Gastrocnemius medialis (tissue), 4 donors: ENCODE measurements around the gene APOL5. TPM values are rescaled to one million over a fixed set of nuclear protein-coding genes. Genes with fewer than 3 reads are reported as not detected.

Experiments
- ATAC-seq, 2 donors: fragments of 150-250 bp; one replicate each; pipeline ENCODE4 v1.9.1; 2016
- DNase-seq, 2 donors: peaks; one replicate each; pipeline ENCODE4 v3.0.0-alpha.2; 2019
- H3K27ac ChIP-seq, 4 donors: fragments of 200-600 bp; sonication (generic); 1 replicate in 1 of 4; 2 replicates in 3 of 4; pipeline ENCODE4 v1.5.1; 2016 to 2018; ENCODE audit warnings: mild to moderate bottlenecking in 2 of 4, moderate library complexity in 1 of 4
- H3K27me3 ChIP-seq, 3 donors: fragments of 200-600 bp; sonication (generic) in 2 of 3; 1 replicate in 1 of 3; 2 replicates in 2 of 3; pipeline versions ENCODE4 v1.5.1 to v1.6.0; 2016 to 2019; ENCODE audit warnings: mild to moderate bottlenecking in 1 of 3, moderate library complexity in 1 of 3
- H3K36me3 ChIP-seq, 2 donors: fragments of 200-600 bp; sonication (generic) in 1 of 2; one replicate each; pipeline ENCODE4 v1.5.1; 2017 to 2018
- H3K4me1 ChIP-seq, 2 donors: fragments of 200-600 bp; sonication (generic) in 1 of 2; one replicate each; pipeline ENCODE4 v1.5.1; 2016 to 2017; ENCODE audit warnings: mild to moderate bottlenecking in 2 of 2
- H3K4me3 ChIP-seq, 4 donors: fragments of 200-600 bp; sonication (generic) in 3 of 4; 1 replicate in 1 of 4; 2 replicates in 3 of 4; pipeline ENCODE4 v1.5.1; 2016 to 2019; ENCODE audit warnings: mild to moderate bottlenecking in 2 of 4
- H3K9me3 ChIP-seq, 3 donors: fragments of 200-600 bp; sonication (generic) in 2 of 3; 1 replicate in 1 of 3; 2 replicates in 2 of 3; pipeline ENCODE4 v1.5.1; 2016 to 2019
- POLR2A ChIP-seq, 2 donors: fragments of 450-650 bp; IDR thresholded peaks; one replicate each; pipeline ENCODE4 v1.6.1; 2017; ENCODE audit warnings: antibody characterized with exemption in 2 of 2, mild to moderate bottlenecking in 2 of 2, moderate library complexity in 2 of 2
- in situ Hi-C, 4 donors: fragments of 200-750 bp; cut with MboI; loops; one replicate each; pipeline versions ENCODE4 v1.15.0 to v1.8.0; 2017; ENCODE audit warnings: low sequenced_read_pairs in 4 of 4
- intact Hi-C: fragments of 100-400 bp; cut with DNase I; formaldehyde crosslinking; loops from one replicate; pipeline ENCODE4 v1.15.1; 2023; ENCODE audit warnings: low total_unique reads
- total RNA-seq, 4 donors: library from RNA; depleted of rRNA; stranded (reverse); fragments of >200 nt; gene quantifications; one replicate each; pipeline versions ENCODE4 v1.1.0 to v1.2.3, GENCODE V29; 2016
- TF ChIP-seq, protein P1 (sequence below), 5 experiments: fragments of 450-650 bp in 3 of 5; fragments of 200-600 bp in 2 of 5; sonication (generic) in 2 of 5; IDR thresholded peaks in 4 of 5; conservative IDR thresholded peaks in 1 of 5; 1 replicate in 4 of 5; 2 replicates in 1 of 5; pipeline ENCODE4 v1.5.1; 2016 to 2019; ENCODE audit warnings: antibody characterized with exemption in 5 of 5, mild to moderate bottlenecking in 3 of 5, moderate library complexity in 3 of 5

The APOL5 gene
- total RNA-seq, 4 donors from 2014 or later, result 0.29 TPM; not detected in 3

DNA sequence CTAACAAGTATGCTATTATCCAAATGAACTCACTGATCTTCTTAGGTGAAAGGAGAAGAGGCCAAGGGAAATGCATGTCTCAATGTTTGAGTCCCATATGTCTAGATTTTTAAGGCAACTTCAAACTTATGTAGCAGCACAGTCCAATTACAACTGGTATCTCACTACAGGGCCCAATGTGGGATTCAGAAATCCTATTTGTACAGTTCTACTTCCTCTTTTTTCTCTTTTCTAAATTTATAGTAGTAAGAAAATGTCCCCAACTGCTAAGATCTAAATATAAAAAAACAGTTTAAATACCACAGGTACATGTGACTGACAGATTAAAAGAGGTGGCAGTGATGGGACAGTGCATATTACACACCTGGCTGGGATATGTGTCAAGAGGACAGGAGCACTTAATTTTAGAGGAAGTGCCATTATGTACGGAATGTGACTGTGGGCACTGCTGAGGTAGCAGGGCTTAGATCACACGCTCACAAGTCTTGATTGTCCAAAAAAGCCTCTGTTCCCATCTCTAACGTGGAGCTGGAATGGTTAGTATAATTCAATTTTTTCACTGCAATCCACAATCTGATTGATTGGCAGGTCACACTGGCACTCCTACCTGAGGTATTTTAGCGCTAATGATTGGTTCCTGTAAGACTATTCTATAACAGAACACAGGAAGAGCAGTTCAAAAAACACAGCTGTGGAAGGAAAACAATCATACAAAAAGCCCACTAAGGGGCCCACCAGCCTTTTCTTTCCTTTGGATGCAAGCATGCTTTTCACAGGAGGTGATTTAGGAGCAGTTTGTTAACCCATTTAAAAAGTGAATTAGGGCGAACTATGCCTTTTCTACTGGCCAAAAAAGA lies 34.6 kb downstream of the APOL5 start:
- Histone ChIP-seq H3K9me3 (no peaks in the 10 kb centered on the region), H3K4me3 (no peak overlapping the region), H3K27me3 (no peaks in the 10 kb centered on the region), H3K36me3 (peaks cover 0 to 7% of the 10 kb centered on the region in 2 donors), H3K27ac (peak overlapping the region; percentile 47 to 71 (median 64)), H3K4me1 (peaks cover 18 to 23% of the 10 kb centered on the region in 2 donors)
- ATAC-seq (peak; percentile 42 to 51), DNase-seq (no peak)
- intact Hi-C loops (no loop called here), in situ Hi-C loops (loop anchor here in 2 of 4 donors (25.0 kb wide), 1 partner anchor 160 kb away; no protein-coding TSS in a partner anchor)
- TF ChIP-seq POLR2A (IDR thresholded peaks at IDR 0.05), result no peak
- TF ChIP-seq, protein P1, sequence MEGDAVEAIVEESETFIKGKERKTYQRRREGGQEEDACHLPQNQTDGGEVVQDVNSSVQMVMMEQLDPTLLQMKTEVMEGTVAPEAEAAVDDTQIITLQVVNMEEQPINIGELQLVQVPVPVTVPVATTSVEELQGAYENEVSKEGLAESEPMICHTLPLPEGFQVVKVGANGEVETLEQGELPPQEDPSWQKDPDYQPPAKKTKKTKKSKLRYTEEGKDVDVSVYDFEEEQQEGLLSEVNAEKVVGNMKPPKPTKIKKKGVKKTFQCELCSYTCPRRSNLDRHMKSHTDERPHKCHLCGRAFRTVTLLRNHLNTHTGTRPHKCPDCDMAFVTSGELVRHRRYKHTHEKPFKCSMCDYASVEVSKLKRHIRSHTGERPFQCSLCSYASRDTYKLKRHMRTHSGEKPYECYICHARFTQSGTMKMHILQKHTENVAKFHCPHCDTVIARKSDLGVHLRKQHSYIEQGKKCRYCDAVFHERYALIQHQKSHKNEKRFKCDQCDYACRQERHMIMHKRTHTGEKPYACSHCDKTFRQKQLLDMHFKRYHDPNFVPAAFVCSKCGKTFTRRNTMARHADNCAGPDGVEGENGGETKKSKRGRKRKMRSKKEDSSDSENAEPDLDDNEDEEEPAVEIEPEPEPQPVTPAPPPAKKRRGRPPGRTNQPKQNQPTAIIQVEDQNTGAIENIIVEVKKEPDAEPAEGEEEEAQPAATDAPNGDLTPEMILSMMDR (IDR thresholded peaks at IDR 0.05 in 4 of 5, conservative IDR thresholded peaks at IDR 0.05 in 1 of 5), result no peak

DNA sequence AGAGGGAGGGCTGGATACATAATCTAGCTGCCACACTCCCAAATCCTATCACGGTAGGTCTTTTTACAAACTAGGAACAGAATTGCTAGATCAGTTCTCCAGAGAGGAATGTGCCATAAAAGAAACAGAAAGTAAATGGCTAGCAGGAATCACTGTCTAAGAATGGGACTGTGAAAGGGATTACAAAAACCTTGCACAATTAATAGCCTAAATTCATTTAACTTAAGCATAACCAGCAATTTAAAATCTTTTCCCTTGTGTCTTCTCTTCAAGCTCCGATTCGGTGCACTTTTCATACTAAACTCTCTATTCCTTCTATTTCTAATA lies 35.2 kb downstream of the APOL5 start:
- TF ChIP-seq, protein P1 (IDR thresholded peaks at IDR 0.05 in 4 of 5, conservative IDR thresholded peaks at IDR 0.05 in 1 of 5), result no peak
- no peak for TF ChIP-seq POLR2A (IDR thresholded peaks at IDR 0.05)
- no peak overlapping the region for H3K4me3 ChIP-seq
- peak overlapping the region; percentile 47 to 71 (median 64) for H3K27ac ChIP-seq
- peak in 1 of 2 donors; percentile 57 for ATAC-seq
- H3K36me3 ChIP-seq, result peaks cover 0 to 13% of the 10 kb centered on the region in 2 donors
- peaks cover 12 to 17% of the 10 kb centered on the region in 2 donors for H3K4me1 ChIP-seq
- in situ Hi-C loops (loop anchor here in 2 of 4 donors (25.0 kb wide), 1 partner anchor 159 kb away; no protein-coding TSS in a partner anchor), intact Hi-C loops (no loop called here)
- no peaks in the 10 kb centered on the region for H3K27me3 ChIP-seq
- DNase-seq, result no peak
- H3K9me3 ChIP-seq, result no peaks in the 10 kb centered on the region

DNA sequence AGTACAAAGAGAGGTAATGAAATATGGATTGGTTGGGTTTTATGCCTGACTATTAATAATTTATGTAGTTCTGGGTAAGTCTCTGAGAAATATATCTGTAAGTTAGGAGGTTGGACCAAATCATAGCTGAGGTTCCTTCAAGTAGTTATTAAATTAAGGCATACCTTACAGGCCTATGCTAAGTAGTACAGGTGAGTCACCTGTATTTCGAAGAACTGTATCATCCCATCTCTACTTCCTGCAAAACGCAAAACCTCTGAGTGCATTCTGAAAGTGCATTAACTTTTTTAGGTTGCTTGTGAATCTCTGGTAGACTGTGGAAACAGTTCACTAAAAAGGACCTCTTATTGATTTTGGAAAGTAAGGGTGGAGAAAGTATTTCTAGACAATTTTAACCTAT lies 37.1 kb downstream of the APOL5 start:
- in situ Hi-C loops, result loop anchor here in 2 of 4 donors (25.0 kb wide), 1 partner anchor 158 kb away; no protein-coding TSS in a partner anchor
- H3K4me1 ChIP-seq, result peaks cover 11 to 12% of the 10 kb centered on the region in 2 donors
- no peaks in the 10 kb centered on the region for H3K9me3 ChIP-seq
- ATAC-seq (no peak), DNase-seq (no peak)
- H3K27me3 ChIP-seq, result no peaks in the 10 kb centered on the region
- H3K4me3 ChIP-seq, result no peak overlapping the region
- intact Hi-C loops, result no loop called here
- H3K36me3 ChIP-seq, result peaks cover 0 to 31% of the 10 kb centered on the region in 2 donors
- TF ChIP-seq POLR2A (IDR thresholded peaks at IDR 0.05), result no peak
- TF ChIP-seq, protein P1 (IDR thresholded peaks at IDR 0.05 in 4 of 5, conservative IDR thresholded peaks at IDR 0.05 in 1 of 5), result no peak
- H3K27ac ChIP-seq, result peak overlapping the region in 1 of 4 donors; percentile 10

DNA sequence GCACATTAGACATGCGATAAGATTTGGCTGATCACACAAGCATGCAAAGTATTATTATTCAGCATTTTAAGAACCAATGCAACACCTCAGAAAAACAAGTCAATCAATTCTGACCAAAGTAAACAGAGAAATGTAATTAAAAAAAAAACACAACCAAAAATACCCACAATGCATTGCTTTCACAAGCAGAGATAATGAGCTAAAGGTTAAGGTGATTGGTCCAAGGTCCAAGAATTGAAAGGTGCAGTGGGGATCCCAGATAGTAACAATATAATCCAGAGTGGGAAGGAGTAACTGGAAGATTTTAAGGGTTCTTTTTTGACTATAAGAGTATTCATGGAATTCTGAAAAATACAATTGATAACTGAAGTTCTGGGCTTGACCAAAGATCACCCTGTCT lies 39.0 kb downstream of the APOL5 start:
- no peaks in the 10 kb centered on the region for H3K9me3 ChIP-seq
- no peak for ATAC-seq
- no peak for DNase-seq
- H3K27ac ChIP-seq, result no peak overlapping the region
- H3K36me3 ChIP-seq, result peaks cover 0 to 31% of the 10 kb centered on the region in 2 donors
- intact Hi-C loops, result no loop called here
- TF ChIP-seq, protein P1 (IDR thresholded peaks at IDR 0.05 in 4 of 5, conservative IDR thresholded peaks at IDR 0.05 in 1 of 5), result no peak
- no peak for TF ChIP-seq POLR2A (IDR thresholded peaks at IDR 0.05)
- H3K4me1 ChIP-seq, result peaks cover 11 to 12% of the 10 kb centered on the region in 2 donors
- no peak overlapping the region for H3K4me3 ChIP-seq
- in situ Hi-C loops, result loop anchor here in 2 of 4 donors (25.0 kb wide), 1 partner anchor 156 kb away; no protein-coding TSS in a partner anchor
- H3K27me3 ChIP-seq, result no peaks in the 10 kb centered on the region
